Fibroblast of lung (primary cell): ENCODE results near the gene C1orf210.

ENCODE experiments used
- CTCF ChIP-seq, 2 donors: IDR thresholded peaks in 1 of 2; conservative IDR thresholded peaks in 1 of 2; 1 replicate in 1 of 2; 2 replicates in 1 of 2; pipeline ENCODE4 v1.5.1; 2011 to 2012; ENCODE audit warnings: low read length in 2 of 2, control low read depth in 1 of 2, inconsistent platforms in 1 of 2, low read depth in 1 of 2, mild to moderate bottlenecking in 1 of 2
- EZH2 ChIP-seq: IDR thresholded peaks from 2 replicates; pipeline ENCODE4 v1.5.1; 2012; ENCODE audit warnings: low read length, control low read depth, mild to moderate bottlenecking; ENCODE audit errors: missing control alignments

DNA sequence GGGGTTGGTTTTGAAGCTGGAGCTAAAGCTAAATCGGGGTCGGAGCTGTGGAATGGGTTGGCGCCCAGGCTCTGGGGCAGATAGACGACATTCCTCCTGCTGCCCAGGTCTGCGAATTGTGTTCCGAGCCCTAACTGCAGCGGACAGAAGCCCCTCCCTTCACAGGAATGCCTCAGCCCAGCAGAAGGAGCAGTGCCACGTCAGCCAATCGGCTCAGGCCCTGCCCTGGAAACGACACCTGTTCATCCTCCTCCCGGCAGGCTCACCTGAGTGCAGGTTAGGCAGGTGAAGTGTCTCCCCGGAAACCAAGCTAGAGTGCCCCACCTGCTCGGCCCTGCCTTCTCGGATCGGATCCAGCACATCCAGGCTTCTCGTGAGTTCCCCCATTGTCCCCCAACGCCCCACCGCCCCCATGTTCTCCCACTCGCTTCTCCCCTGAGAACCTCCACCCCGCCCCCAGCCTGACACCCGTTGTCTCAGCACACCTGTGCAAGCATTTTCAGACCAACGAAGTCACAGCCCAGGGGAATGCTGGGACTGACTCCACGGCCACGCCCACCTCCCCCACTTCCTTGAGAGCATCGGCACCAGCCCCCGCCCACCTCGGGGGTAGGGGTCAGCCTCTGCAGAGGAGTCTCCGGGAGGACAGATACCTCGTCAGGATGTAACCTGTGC, 14.8 kb downstream of the C1orf210 start:
- TF ChIP-seq CTCF (conservative IDR thresholded peaks at IDR 0.05 in 1 of 2, IDR thresholded peaks at IDR 0.05 in 1 of 2; ENCODE audit: low read depth in 1 of 2, low read length in 2 of 2) (no peak), EZH2 (no peak)
